Hematopoietic multipotent progenitor cell (in vitro differentiated cells): ENCODE results near the gene LRP6. TPM values are rescaled to one million over a fixed set of nuclear protein-coding genes. Genes with fewer than 3 reads are reported as not detected.
"Not testable (repeated sequence)": the region's sequence is repeated elsewhere in the genome, so short reads cannot be mapped to it uniquely, and the experiment has no call there.

Experiments
- DNase-seq, 3 donors: peaks; one replicate each; pipeline ENCODE4 v3.0.0-alpha.2; 2011 to 2015; ENCODE audit warnings: low read depth in 2 of 3, low spot score in 2 of 3
- total RNA-seq: library from RNA; depleted of rRNA; stranded (reverse); fragments of >200 nt; gene quantifications from one replicate; pipeline ENCODE4 v1.2.3, GENCODE V29; 2012

LRP6 gene
- total RNA-seq, 1 donor, result 17.5 TPM

GRCh38 chr12:12127304-12127703, 139.5 kb downstream of the LRP6 start:
- DNase-seq, result no peak

DNA sequence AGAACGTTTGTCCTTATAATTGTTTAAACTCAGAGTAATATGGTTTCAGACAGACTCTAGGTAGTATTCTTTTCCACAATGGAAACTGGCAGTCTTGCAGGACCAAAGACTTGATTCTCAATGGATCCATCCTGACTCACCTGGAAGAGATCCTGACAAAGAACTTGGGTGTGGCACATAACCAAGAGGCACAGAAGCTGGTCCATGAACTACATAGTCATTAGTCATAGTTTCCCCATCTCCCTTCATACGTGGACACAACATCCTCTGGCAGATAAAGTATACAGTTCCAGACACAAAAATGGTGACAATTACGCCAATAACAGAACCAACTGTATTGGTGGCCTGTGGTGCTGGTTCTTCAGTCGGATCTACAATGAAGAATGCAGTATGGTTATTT, 140.3 kb downstream of the LRP6 start:
- DNase-seq, result no peak

DNA sequence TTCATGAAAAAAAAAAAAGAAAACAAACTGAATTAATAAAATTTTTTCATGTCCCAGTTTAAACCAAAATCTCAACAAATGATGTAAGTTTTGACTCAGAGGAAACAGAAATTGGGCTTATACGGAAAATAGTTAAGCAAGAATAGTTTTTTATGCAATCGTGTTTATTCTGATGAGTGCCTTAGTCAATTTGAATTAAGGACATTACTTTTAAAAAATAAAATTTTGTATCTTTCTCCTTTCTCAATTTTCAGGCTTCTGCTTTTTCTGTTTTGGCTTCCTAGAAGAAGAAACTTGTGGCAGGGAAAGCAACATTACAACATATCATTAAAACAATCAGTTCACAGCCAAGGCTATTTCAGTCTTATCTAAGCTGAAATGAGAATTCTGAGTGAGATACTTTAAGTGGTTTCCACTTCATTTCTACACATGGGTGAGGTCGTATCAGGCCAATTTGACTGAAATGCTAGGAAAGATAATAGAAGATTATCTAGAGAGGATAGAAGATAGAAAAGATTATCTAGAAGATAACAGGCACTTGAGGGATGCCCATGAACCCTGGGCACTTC, 143.7 kb downstream of the LRP6 start:
- no peak for DNase-seq

- no peak for DNase-seq
Observed at GRCh38 chr12:12121061-12121460, 145.8 kb downstream of the LRP6 start.

DNA sequence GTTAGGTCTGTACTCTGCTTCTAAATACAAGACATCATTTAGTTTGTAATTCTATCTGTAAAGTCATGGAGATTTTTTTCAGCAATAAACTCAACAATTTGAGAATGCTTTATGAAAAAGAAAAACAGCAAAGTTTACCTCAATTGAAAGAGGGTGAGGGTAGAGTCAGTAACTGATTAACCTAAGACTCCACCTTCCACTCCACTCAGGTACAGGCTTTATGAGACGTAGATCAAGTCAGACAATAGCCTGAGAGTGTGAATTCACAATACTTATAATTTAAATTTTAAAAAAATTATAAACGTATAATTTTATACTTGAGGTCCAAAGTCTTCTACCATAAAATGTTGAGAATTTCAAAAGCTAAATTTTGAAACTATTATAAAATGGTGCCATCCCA, 150.2 kb downstream of the LRP6 start:
- no peak for DNase-seq

DNA sequence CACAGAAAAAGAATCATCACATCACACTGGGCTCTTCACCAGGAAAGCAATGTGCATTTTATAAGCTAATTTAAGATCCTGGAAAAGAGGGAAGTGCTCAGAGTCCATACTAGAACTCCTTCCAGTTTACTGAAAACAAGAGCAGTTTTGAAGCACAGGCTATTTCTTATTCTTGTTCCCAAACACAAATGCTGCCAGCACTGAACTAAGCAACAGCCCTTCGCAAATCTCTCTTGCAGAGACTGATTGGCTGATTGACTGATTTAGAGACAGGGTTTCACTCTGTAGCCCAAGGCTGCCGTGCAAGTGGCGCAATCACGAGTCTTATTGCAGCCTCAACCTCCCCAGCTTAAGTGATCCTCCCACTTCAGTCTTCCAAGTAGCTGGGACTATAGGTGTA, 151.3 kb downstream of the LRP6 start:
- DNase-seq, result no peak

DNA sequence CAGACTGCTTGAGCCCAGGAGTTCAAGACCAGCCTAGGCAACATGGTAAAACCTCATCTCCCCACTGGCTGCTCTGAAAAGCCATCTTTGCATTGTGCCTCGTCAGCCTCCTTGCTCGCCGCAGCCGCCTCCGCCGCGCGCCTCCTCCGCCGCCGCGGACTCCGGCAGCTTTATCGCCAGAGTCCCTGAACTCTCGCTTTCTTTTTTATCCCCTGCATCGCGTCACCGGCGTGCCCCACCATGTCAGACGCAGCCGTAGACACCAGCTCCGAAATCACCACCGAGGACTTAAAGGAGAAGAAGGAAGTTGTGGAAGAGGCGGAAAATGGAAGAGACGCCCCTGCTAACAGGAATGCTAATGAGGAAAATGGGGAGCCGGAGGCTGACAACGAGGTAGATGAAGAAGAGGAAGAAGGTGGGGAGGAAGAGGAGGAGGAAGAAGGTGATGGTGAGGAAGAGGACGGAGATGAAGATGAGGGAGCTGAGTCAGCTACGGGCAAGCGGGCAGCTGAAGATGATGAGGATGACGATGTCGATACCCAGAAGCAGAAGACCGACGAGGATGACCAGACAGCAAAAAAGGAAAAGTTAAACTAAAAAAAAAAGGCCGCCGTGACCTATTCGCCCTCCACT, 155.8 kb downstream of the LRP6 start:
- not testable (repeated sequence) for DNase-seq

- DNase-seq, result peak in 1 of 3 donors; percentile 21
Observed at GRCh38 chr12:12108441-12109058, 158.3 kb downstream of the LRP6 start.

DNA sequence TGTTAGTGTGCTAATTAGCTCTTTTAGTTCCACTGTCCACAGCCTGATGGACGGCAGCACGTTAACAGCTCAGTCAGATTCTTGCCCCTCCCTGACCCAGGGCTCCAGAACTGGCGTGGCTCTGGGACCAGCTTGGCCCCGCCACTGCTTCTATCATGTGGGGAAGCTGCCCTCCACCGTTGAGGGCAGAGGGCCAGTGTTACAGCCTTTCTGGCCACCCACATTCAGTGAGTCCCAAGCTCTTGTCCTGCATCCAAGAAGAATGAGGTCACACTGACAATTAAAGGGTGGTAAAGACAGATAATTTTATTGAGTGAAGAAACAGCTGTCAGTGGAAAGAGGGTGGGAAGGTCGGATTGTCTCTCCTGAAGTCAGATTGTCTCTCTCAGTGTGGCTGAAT, 159.2 kb downstream of the LRP6 start:
- no peak for DNase-seq

- DNase-seq, result peak in 1 of 3 donors; percentile 15
Observed at GRCh38 chr12:12099102-12099501, 167.7 kb downstream of the LRP6 start.

DNA sequence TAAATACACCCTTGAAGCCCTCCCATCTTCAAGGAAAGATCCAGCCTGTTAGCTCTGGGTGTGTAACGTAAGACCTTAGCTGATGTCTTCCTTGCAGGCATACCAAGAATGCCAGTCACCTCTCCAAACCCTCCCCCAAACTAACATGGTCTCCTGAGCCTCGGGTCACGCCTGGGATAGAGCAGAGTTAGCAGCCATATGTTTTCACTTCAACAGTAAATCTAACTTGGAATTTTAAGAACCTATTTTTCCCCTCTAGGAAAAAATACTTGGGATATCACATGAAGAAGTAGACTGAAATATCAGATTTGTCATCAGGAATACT, 168.2 kb downstream of the LRP6 start:
- DNase-seq, result no peak

- no peak for DNase-seq
Observed at GRCh38 chr12:12097891-12098690, 168.8 kb downstream of the LRP6 start.

DNA sequence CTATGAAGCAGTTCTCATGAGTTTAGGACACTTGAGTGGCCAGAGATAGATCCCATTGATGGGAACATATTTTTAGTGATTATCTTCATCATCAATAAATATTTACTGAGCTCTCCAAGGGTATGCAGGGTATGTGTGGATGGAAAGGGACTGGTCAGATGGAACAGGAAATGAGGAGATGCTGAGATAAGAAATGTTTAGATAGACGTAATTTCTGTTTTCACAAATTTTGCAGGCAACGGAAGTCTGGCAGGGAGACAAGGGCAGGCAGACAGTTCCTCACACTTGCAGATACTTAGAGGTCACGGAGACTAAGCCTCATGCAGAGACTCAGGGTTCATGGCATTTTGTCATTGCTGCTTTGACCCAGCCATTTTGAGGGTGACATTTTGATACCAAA, 171.8 kb downstream of the LRP6 start:
- peak in 2 of 3 donors; percentile 28 to 43 for DNase-seq

DNA sequence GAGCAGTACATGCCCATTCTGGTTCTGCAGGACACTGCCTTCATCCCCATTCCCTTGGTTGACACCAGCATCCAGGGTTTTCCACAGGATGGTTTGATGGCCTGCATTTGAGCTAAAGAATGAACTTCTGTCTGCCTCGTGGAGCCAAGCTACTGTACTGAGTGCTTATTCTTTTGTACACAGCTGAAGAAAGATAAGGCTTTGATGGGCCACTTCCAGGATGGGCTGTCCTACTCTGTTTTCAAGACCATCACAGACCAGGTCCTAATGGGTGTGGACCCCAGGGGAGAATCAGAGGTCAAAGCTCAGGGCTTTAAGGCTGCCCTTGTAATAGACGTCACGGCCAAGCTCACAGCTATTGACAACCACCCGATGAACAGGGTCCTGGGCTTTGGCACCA, 172.4 kb downstream of the LRP6 start:
- DNase-seq, result no peak

DNA sequence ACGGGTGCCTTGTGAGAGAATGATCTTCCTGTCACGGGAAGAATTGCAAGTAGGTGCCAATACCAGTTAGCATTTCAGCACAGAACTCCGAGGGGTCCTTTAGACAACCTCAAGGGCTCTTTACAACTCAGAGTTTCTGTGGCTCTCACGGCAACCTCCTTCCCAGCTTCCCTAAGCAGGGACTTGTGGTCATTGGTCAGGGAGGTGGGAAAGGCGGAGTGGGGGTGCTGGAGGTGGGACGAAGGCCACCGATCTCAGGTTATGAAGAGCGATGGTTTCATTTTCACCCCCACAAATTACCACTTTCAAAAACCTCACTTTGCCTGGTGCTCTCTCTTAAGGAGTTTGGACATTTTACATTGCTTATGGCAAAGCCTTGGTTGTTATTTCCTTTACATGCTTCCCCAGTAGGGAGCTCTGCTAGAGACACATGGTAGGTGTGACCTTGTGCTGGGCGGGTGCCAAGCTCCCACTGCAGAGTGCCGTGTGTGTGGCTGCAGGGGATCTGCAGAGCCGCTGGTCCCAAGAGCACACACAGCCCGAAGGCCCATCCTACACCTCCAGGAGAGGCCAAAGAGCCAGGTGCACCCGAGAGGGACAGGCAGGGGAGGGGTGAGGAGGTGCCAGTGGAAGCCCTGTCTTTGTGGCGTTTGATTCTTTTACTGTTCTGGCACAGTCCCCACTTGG, 174.7 kb downstream of the LRP6 start:
- no peak for DNase-seq

DNA sequence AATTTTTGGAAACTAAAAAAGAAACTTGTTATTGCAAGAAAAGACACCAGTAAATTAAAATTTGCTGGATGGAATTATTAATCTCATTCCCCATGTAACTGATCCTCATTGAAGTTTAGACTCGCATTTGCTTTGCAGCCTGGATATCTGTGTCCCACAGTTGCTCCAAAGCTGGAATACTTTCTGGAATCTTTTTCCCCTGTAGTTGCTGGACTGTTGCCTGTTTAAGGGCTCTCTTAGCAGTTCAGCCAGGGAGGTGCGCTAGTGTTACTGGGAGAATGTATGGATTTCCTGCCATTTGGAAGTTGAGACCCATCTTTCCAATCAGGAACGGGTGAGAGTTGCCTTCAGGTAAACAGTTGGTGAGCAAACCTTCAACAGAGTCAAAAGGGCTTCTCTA, 175.8 kb downstream of the LRP6 start:
- DNase-seq, result no peak

- DNase-seq, result no peak
Observed at GRCh38 chr12:12088761-12089160, 178.1 kb downstream of the LRP6 start.

DNA sequence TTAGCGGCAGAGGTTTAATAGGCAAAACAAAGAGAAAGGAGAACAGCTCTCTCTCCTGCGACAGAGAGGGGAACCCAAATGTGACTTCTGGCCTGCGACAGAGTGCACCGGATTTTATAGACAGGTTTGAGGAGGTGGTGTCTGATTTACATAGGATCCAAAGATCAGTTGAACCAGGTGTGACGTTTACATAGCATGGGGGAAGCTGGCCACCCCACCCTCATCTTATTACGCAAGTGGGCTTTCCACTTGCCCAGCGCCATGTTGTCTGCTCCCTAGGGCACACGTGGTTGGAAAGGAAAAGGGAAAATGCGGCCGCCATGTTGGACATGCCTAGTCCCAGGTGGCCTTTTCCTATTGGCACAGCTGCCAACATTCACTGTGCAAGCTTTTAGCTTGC, 178.7 kb downstream of the LRP6 start:
- no peak for DNase-seq

- no peak for DNase-seq
Observed at GRCh38 chr12:12087693-12088034, 179.2 kb downstream of the LRP6 start.

DNA sequence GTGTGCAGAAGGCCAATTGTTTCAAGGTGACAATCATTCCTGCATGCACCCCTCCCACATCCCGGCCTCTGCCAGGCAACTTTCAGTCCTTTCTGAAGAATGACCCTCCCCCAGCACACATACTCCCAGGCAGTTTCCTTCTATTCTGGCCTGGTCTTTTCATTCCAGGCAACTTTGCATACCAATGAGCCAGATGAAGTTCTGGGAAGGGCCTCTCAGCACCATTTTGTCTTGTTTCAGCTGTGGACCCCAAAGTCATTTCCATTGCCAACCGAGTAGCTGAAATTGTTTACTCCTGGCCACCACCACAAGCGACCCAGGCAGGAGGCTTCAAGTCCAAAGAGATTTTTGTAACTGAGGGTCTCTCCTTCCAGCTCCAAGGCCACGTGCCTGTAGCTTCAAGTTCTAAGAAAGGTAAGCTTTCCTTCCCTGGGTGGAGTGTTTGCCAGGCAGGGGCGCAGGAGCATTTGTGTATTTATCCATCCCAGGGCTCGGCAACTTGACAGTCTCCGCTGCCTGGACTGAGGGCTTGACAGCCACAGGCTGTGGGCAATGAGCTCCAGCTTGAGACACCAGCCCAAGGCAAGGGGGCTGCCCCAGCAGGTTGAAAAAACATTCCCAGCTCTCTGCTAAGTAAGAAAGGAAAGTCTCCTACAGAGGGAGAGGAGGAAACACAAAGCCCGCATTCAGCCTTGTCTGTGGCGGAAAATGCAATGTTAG, 179.7 kb downstream of the LRP6 start:
- no peak for DNase-seq

DNA sequence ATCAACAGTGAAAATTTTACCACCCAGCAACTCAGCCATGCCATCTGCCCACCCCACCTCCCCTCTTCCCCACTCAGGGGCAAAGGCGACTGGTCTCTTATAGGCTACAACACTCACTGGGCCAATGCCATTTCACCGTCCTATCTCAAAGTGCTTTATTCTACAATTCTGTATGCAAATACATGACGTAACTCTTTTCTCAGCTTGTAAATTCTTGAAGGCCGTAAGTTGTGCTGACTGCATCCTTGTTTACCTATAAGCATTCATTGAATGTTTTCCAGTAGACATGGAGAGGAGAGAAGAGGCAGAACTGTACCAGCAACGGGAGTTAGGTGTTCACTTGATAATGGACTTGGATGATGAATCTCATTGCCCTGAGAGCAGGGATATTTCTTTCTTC, 180.5 kb downstream of the LRP6 start:
- no peak for DNase-seq
